GOT3 (cell line): ENCODE measurements around the gene NPEPL1.
"Not testable (repeated sequence)": the region's sequence is repeated elsewhere in the genome, so short reads cannot be mapped to it uniquely, and the experiment has no call there.

Source experiments
- DNase-seq: peaks from one replicate; lab custom pipeline; 2025; ENCODE audit warnings: mixed read lengths; lab: John Stamatoyannopoulos, UW

The NPEPL1 gene

GRCh38 chr20:58757647-58758046 is 65.0 kb downstream of the NPEPL1 start:
- DNase-seq = not testable (repeated sequence)

GRCh38 chr20:58759947-58760346 is 67.3 kb downstream of the NPEPL1 start:
- DNase-seq = no peak

GRCh38 chr20:58760856-58761255 is 68.3 kb downstream of the NPEPL1 start:
- no peak for DNase-seq

- no peak for DNase-seq
Measured at GRCh38 chr20:58762120-58762519, 69.5 kb downstream of the NPEPL1 start.

- DNase-seq = no peak
Measured at GRCh38 chr20:58763076-58763475, 70.5 kb downstream of the NPEPL1 start.
